ENCODE measurements around the gene GAL3ST2.

GRCh38 chr2:241821460-241822263 lies 45.0 kb downstream of the GAL3ST2 start:
- no peak for TF ChIP-seq CTCF (IDR thresholded peaks at IDR 0.05)
- no peak for TF ChIP-seq POLR2AphosphoS5 (IDR thresholded peaks at IDR 0.05)
- no peak for TF ChIP-seq POLR2A (IDR thresholded peaks at IDR 0.05)
